ENCODE measurements around the gene CIT. TPM values are rescaled to one million over a fixed set of nuclear protein-coding genes. Genes with fewer than 3 reads are reported as not detected.

CIT gene
- total RNA-seq, 1 experiment from 2014 or later = 20.9 TPM

- peak; percentile 52 for DNase-seq (ENCODE audit: low read depth)
- in situ Hi-C loops (cut with HindIII; ENCODE audit: low pct_unique_long_range_greater_than_20kb, low sequenced_read_pairs) = no loop called here
Observed at GRCh38 chr12:119869720-119870119, 7.4 kb downstream of the CIT start.

GRCh38 chr12:119868992-119869391 is 8.1 kb downstream of the CIT start:
- no peak for DNase-seq (ENCODE audit: low read depth)
- in situ Hi-C loops (cut with HindIII; ENCODE audit: low pct_unique_long_range_greater_than_20kb, low sequenced_read_pairs) = no loop called here

GRCh38 chr12:119864591-119864990 is 12.5 kb downstream of the CIT start:
- in situ Hi-C loops (cut with HindIII; ENCODE audit: low pct_unique_long_range_greater_than_20kb, low sequenced_read_pairs) = no loop called here

GRCh38 chr12:119859241-119859640 is 17.9 kb downstream of the CIT start:
- no peak for DNase-seq (ENCODE audit: low read depth)
- in situ Hi-C loops (cut with HindIII; ENCODE audit: low pct_unique_long_range_greater_than_20kb, low sequenced_read_pairs) = no loop called here

More at GRCh38 chr12:119864591-119864990, 12.5 kb downstream of the CIT start:
- no peak for DNase-seq (ENCODE audit: low read depth)

DNA sequence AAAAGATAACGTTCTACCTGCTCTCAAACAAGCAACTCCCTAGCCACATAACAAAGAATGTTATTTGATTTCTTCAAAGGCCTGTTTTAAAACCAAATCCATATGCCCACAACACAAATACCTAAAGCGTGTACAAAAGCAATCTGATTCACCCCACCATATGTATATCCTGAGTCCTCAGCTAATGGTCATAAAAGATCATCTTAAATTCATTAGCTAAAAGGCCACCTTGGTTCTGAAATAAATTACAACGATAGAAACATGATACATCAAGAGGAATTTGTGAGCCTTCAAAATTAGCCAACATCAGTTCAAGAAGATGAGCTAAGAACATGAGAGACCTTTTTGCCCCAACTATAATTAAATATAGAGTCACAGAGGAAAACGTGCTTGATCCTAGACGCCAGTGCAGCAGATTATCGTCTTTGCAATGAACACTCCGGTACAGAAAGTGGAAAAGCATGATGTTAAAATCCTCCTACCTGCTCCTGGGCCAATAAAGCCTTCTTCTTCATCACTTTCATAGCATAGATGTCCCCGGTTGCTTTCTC is 20.0 kb downstream of the CIT start:
- DNase-seq (ENCODE audit: low read depth) = no peak
- in situ Hi-C loops (cut with HindIII; ENCODE audit: low pct_unique_long_range_greater_than_20kb, low sequenced_read_pairs) = no loop called here

DNA sequence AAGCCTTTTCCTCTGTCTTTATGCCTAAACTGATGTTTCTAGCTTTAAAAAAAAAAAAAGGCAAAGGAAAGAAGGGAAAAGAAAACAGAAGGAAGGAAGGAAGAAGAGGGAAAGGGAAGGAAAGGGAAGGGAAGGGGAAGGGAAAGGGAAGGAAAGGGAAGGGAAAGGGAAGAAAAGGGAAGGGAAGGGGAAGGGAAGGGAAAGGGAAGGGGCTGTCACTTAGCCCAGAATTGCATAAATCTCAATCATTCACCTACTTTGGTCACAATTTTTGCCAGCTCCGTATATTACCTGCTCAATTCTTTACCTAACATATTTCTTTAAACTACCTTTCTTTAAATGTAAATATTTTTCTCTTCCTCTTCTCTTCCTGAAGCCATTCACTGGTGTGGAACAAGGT is 26.8 kb downstream of the CIT start:
- in situ Hi-C loops (cut with HindIII; ENCODE audit: low pct_unique_long_range_greater_than_20kb, low sequenced_read_pairs) = no loop called here
- no peak for DNase-seq (ENCODE audit: low read depth)

DNA sequence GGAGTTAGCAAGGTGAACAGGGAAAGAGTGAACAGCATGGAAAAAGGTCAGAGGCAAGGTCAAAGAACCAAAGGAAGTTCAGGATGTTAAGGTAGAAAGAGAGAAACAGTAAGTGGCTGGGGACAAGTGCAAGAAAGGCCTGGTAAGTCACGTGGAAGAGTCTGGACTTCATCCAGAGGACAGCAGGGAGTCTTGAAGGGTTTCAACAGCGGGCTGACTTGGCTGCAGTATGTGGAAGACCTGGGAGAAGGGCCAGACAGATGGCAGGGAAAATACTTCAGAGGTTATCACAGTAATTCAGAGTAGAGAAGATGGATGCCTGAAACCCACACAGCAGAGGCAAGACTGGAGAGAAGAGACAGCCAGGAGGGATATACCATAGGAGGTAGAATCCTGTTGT is 34.0 kb downstream of the CIT start:
- no peak for DNase-seq (ENCODE audit: low read depth)

GRCh38 chr12:119842380-119842779 is 34.7 kb downstream of the CIT start:
- no peak for DNase-seq (ENCODE audit: low read depth)
- in situ Hi-C loops (cut with HindIII; ENCODE audit: low pct_unique_long_range_greater_than_20kb, low sequenced_read_pairs) = no loop called here

More for the DNA sequence above, 34.0 kb downstream of the CIT start:
- in situ Hi-C loops (cut with HindIII; ENCODE audit: low pct_unique_long_range_greater_than_20kb, low sequenced_read_pairs) = no loop called here

DNA sequence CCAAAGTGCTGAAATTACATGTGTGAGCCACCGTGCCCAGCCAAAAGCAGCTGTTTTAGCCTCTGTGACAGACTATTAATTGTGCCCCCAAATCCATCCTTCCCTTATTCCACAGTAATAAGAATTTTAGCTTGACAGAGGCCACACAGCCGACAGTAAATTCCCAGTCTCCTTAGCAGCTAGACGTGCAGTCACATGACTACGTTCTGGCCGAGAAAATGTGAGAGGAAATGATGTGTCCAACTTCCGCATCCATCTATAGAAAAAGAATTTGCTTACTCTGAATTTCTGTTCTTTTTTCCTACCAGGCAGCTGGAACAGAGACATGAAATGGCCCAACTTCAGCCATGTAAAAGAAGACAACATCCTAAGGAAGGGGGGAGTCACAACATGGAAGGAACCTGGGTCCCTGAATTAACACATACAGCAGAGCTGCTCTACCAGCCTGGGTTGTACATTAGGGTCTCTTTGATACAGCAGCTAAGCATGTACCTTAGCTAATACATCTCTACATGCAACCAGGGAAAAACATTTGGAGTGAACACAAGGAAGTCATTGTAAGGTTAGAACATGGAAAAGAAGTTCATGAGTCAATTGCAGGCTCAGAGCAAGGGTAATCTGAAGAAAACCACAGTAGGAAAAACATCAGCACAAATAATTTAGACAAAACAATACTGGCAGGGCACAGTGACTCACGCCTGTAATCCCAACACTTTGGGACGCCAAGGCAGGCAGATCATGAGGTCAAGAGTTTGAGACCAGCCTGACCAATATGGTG is 35.5 kb downstream of the CIT start:
- in situ Hi-C loops (cut with HindIII; ENCODE audit: low pct_unique_long_range_greater_than_20kb, low sequenced_read_pairs) = no loop called here
- no peak for DNase-seq (ENCODE audit: low read depth)

DNA sequence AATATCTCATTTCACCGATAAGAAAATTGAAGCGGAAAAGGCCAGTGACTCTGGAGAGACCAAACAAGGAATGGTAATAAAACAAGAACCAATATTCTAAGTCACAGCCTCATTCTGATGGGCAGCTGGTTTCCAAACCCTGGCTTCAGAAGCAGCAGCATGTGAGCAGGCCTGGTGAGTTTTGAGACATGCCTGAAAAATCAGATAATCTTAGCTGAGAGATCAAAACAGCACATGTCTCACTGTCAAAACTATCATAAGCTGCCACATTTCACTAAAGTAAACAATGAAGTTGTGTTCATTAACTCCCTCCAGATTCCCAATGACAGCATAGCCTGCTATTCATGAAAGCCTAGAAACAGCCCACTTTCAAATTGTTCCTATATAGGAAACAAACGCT is 36.5 kb downstream of the CIT start:
- in situ Hi-C loops (cut with HindIII; ENCODE audit: low pct_unique_long_range_greater_than_20kb, low sequenced_read_pairs) = no loop called here
- no peak for DNase-seq (ENCODE audit: low read depth)

- in situ Hi-C loops (cut with HindIII; ENCODE audit: low pct_unique_long_range_greater_than_20kb, low sequenced_read_pairs) = no loop called here
- DNase-seq (ENCODE audit: low read depth) = no peak
Observed at GRCh38 chr12:119840168-119840567, 37.0 kb downstream of the CIT start.

- DNase-seq (ENCODE audit: low read depth) = no peak
- in situ Hi-C loops (cut with HindIII; ENCODE audit: low pct_unique_long_range_greater_than_20kb, low sequenced_read_pairs) = no loop called here
Observed at GRCh38 chr12:119838826-119839600, 38.1 kb downstream of the CIT start.

DNA sequence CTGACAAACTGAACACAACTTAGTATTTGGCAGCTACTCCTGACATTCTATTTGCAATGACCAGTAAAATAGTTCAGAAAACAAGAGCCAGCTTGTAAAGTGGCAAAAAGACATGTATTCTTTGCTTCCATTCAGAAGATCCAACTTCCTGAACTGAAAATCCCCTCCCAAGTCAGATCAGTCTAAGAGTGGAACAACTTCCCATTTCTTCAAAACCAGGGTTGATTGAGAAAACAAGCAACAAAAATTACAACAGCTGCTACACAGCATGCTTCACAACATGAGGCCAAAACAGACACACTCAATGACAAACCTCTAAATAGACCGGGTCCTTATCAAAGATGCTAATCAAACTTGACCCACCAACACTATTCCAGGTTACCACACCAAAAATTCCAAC is 40.3 kb downstream of the CIT start:
- in situ Hi-C loops (cut with HindIII; ENCODE audit: low pct_unique_long_range_greater_than_20kb, low sequenced_read_pairs) = no loop called here
- DNase-seq (ENCODE audit: low read depth) = no peak

- DNase-seq (ENCODE audit: low read depth) = no peak
- in situ Hi-C loops (cut with HindIII; ENCODE audit: low pct_unique_long_range_greater_than_20kb, low sequenced_read_pairs) = no loop called here
Observed at GRCh38 chr12:119835068-119835467, 42.1 kb downstream of the CIT start.

DNA sequence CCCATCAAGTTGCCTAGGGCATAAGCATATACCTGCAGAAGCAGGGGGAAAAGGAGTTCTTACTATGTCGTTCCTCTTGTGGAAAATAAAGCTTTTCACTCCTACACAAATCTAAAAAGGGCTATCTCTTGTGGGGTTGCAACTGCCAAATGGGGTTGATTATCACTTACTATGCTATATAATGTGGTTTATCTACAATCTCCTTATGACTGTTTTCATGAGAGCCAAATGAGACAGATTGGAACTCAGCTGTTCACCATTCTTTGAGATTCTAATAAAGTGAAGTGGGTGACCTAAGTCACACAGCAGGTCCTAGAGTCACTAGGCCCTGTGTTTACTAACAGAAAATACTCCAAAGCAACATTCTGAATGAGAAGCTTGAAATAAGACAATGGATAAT is 47.7 kb downstream of the CIT start:
- no peak for DNase-seq (ENCODE audit: low read depth)
- in situ Hi-C loops (cut with HindIII; ENCODE audit: low pct_unique_long_range_greater_than_20kb, low sequenced_read_pairs) = no loop called here

GRCh38 chr12:119828300-119828699 is 48.8 kb downstream of the CIT start:
- no peak for DNase-seq (ENCODE audit: low read depth)

DNA sequence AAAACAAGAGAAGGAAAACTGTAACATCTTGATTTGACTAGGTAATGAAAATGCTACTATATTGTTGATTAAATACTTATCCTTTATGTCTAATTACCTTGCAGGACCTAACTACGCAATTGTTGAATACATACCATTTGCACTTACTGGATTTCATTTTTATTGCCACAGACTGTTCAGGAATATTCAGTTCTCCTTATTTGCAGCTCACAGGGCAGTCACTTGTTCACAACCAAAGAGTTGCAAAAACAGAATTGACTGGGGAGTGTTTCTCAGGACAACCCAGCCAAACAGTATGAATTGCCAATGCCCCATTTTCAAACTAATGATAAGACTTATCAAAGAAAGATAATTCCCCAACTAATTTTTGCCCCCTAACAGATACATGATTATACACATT is 49.4 kb downstream of the CIT start:
- in situ Hi-C loops (cut with HindIII; ENCODE audit: low pct_unique_long_range_greater_than_20kb, low sequenced_read_pairs) = no loop called here
- DNase-seq (ENCODE audit: low read depth) = no peak

More at GRCh38 chr12:119828300-119828699, 48.8 kb downstream of the CIT start:
- in situ Hi-C loops (cut with HindIII; ENCODE audit: low pct_unique_long_range_greater_than_20kb, low sequenced_read_pairs) = no loop called here

- DNase-seq (ENCODE audit: low read depth) = no peak
- in situ Hi-C loops (cut with HindIII; ENCODE audit: low pct_unique_long_range_greater_than_20kb, low sequenced_read_pairs) = no loop called here
Observed at GRCh38 chr12:119826661-119827445, 50.3 kb downstream of the CIT start.

DNA sequence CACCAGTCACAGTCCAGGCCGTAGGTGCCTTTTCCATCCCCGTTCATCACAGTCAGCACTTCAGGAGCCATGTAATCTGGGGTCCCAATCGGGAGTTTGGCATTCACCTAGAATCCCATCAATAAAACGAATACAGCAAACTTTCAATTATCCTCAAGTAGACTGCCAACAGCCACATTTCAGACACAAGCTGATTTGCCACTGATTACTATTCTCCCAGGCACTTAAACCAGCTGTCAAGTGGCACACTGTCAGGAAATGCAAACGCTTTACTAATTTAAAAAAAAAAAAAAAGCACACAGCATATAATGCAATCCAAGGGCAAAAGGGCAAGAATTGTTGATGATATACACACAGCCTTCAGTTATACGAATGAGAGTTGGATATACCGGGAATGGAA is 51.9 kb downstream of the CIT start:
- in situ Hi-C loops (cut with HindIII; ENCODE audit: low pct_unique_long_range_greater_than_20kb, low sequenced_read_pairs) = no loop called here

More for the DNA sequence above, 51.9 kb downstream of the CIT start:
- no peak for DNase-seq (ENCODE audit: low read depth)
